ENCODE results near the gene IDE.

Gene IDE

DNA sequence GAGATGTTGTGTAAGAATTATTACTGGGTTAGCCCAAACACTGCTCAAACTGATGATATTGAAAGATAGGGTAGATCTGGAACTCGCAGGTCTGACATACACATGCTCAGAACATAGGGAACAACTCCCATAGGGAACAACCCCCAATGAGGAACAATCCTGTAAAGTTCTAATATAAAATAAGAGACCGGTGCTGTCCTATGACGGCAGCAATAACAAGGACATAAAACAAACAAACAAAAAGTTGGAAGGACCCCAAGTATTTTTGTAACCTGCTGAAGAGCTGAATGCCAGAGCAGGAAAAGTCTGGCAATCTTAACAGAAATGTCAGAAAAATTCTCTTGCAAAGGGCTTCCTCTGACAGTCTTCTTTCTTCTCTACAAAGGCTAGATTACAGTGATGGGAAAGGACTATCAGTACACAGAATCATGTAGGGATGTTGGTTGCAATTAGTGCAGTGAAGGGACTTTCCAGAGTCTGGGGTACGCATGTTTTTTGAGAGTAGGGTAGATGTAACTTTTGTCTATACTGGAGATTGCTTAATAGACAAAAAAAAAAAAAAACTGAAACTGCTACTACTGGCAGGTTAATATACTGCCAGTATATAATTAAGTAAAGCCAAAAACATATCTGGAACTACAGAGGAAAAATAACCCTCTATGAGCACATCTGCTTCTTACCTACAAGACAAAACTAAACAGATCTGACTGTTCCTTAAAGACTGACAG is 35.5 kb downstream of the IDE start:
- Mint-ChIP-seq H3K9me3 (no peaks in the 10 kb centered on the region), H3K27me3 (no peaks in the 10 kb centered on the region), H3K27ac (peak overlapping the region in 1 of 2 donors; percentile 89), H3K4me3 (no peak overlapping the region), H3K4me1 (peaks cover 5% of the 10 kb centered on the region)
- ATAC-seq (no peak), DNase-seq (no peak)

DNA sequence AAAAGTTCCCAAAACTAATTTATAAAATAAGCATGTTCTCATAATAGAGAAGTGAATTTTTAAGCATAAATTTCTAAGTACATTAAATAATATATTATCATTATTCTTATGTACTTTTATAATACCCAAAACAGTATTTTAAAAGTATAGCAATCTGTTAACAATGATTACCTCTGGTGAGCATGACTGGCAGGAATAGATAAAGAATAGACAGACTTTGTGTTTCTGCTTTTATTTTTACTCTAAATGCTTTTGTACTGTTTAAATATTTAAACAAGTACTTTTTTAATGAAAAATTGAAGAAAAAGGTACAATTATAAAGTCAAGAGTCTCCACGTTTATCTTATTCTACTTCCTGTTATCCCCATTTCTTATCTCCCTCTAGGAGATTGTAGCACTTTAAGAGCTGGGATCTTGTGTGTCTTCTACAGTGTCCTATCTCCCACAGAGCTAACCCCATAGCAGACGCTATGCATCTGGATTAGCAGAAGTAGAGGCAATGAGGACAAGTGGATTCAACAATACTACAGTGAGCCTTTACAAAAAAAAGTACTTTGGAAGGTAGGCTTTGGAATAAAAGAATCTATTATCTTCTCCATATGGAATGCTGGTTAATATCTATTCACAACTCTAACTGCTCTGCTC is 42.9 kb downstream of the IDE start:
- Mint-ChIP-seq H3K4me1 (no peaks in the 10 kb centered on the region), H3K4me3 (no peak overlapping the region), H3K9me3 (no peaks in the 10 kb centered on the region), H3K27me3 (no peaks in the 10 kb centered on the region), H3K27ac (no peak overlapping the region)
- ATAC-seq (no peak), DNase-seq (no peak)

- Mint-ChIP-seq H3K9me3 (no peaks in the 10 kb centered on the region), H3K4me3 (no peak overlapping the region), H3K4me1 (no peaks in the 10 kb centered on the region), H3K27me3 (no peaks in the 10 kb centered on the region), H3K27ac (no peak overlapping the region)
- no peak for ATAC-seq
- no peak for DNase-seq
Observed at GRCh38 chr10:92530421-92530820, 43.5 kb downstream of the IDE start.

DNA sequence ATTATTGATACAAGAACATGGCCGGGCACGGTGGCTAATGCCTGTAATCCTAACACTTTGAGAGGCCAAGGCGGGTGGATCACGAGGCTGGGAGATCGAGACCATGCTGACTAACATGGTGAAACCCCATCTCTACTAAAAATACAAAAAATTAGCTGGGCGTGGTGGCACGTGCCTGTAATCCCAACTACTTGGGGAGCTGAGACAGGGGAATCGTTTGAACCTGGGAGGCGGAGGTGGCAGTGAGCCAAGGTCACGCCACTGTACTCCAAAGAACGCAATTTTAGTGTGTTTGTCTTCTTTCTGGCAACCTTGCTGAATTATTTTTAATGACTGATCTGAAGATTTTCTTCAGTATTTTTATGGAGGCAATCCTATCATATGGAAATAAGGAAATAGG is 46.2 kb downstream of the IDE start:
- no peak for DNase-seq
- H3K4me3 Mint-ChIP-seq, result no peak overlapping the region
- H3K4me1 Mint-ChIP-seq, result no peaks in the 10 kb centered on the region
- peak overlapping the region in 1 of 2 donors; percentile 22 for H3K27ac Mint-ChIP-seq
- H3K27me3 Mint-ChIP-seq, result no peaks in the 10 kb centered on the region
- H3K9me3 Mint-ChIP-seq, result no peaks in the 10 kb centered on the region
- ATAC-seq, result no peak

DNA sequence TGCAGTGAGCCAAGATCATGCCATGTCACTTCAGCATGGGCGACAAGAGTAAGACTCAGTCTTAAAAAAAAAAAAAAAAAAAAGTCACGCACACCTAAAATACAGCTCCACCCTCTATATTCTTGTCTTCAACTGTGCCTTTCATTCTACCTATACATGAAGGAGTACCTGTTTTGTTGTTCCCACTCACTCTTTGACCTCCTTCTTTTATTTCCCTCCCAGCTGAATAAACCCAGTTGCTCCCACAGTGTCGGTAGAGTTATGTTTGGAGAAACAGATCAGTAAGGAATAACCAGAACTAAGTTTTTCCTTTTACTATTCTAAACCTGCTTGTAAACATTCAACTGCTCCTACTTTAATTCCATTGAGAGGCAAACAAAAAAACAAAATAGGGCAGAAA is 50.3 kb downstream of the IDE start:
- ATAC-seq (no peak), DNase-seq (no peak)
- no peaks in the 10 kb centered on the region for H3K27me3 Mint-ChIP-seq
- H3K27ac Mint-ChIP-seq, result no peak overlapping the region
- H3K4me3 Mint-ChIP-seq, result no peak overlapping the region
- H3K9me3 Mint-ChIP-seq, result no peaks in the 10 kb centered on the region
- no peaks in the 10 kb centered on the region for H3K4me1 Mint-ChIP-seq

- H3K4me3 Mint-ChIP-seq, result no peak overlapping the region
- no peaks in the 10 kb centered on the region for H3K27me3 Mint-ChIP-seq
- ATAC-seq (peak; percentile 86), DNase-seq (peak; percentile 36 to 48)
- H3K9me3 Mint-ChIP-seq, result no peaks in the 10 kb centered on the region
- H3K27ac Mint-ChIP-seq, result no peak overlapping the region
- no peaks in the 10 kb centered on the region for H3K4me1 Mint-ChIP-seq
Observed at GRCh38 chr10:92517034-92517655, 56.7 kb downstream of the IDE start.

GRCh38 chr10:92508866-92509265 is 65.0 kb downstream of the IDE start:
- Mint-ChIP-seq H3K4me1 (no peaks in the 10 kb centered on the region), H3K9me3 (no peaks in the 10 kb centered on the region), H3K27me3 (no peaks in the 10 kb centered on the region), H3K4me3 (no peak overlapping the region), H3K27ac (no peak overlapping the region)
- ATAC-seq, result no peak
- no peak for DNase-seq

DNA sequence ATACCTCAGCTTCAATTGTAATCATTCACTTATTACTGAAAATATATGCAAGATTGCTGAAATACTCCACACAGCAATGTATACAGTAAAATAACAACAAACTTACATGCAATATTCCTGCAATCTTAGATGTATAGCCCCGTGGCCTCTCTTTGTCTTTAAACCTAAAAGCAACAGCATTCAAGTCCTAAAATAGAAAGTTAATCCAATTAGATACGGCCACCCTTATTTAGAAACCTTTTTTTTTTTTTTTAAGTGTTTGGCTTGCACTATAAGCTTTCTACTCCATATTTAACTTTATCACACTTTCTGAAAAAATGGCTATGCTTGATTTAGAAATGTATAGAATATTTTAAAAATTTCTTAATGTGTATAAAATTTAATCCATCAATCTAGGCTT is 67.6 kb downstream of the IDE start:
- H3K9me3 Mint-ChIP-seq, result no peaks in the 10 kb centered on the region
- no peak for ATAC-seq
- no peaks in the 10 kb centered on the region for H3K27me3 Mint-ChIP-seq
- no peaks in the 10 kb centered on the region for H3K4me1 Mint-ChIP-seq
- H3K27ac Mint-ChIP-seq, result no peak overlapping the region
- H3K4me3 Mint-ChIP-seq, result no peak overlapping the region
- no peak for DNase-seq

GRCh38 chr10:92505044-92505443 is 68.8 kb downstream of the IDE start:
- H3K4me1 Mint-ChIP-seq, result no peaks in the 10 kb centered on the region
- H3K27me3 Mint-ChIP-seq, result no peaks in the 10 kb centered on the region
- no peak overlapping the region for H3K27ac Mint-ChIP-seq
- H3K4me3 Mint-ChIP-seq, result no peak overlapping the region
- H3K9me3 Mint-ChIP-seq, result no peaks in the 10 kb centered on the region
- no peak for DNase-seq
- no peak for ATAC-seq

- ATAC-seq (no peak), DNase-seq (no peak)
- Mint-ChIP-seq H3K4me1 (no peaks in the 10 kb centered on the region), H3K9me3 (no peaks in the 10 kb centered on the region), H3K27me3 (no peaks in the 10 kb centered on the region), H3K4me3 (no peak overlapping the region), H3K27ac (no peak overlapping the region)
Observed at GRCh38 chr10:92502296-92502808, 71.5 kb downstream of the IDE start.

GRCh38 chr10:92493362-92493761 is 80.5 kb downstream of the IDE start:
- peak overlapping the region in 1 of 2 donors; percentile 28 for H3K27ac Mint-ChIP-seq
- no peak for DNase-seq

DNA sequence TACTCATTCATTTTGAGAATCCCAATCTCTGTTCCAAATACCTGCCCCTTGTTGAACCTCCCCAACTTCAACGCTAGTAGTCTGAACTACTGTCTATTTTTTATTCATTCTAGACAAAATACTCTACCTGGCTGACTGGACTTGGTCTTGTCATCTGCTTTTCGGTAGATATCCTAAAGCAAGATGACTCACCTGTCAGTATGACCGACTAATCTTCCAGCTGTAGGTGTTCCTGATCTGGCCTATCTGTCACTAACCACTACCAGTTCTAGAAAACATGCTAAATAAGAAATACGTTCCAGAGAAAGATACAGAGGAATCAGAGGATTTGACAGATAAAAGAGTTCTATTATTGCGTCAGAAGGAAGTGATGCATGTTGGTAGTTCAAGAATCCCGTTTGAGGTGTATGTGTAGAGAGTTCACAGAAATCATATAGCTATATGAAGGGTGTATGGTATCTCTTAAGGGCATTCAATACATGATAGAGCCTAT is 81.1 kb downstream of the IDE start:
- Mint-ChIP-seq H3K9me3 (no peaks in the 10 kb centered on the region), H3K27ac (no peak overlapping the region), H3K27me3 (no peaks in the 10 kb centered on the region), H3K4me3 (no peak overlapping the region), H3K4me1 (no peaks in the 10 kb centered on the region)
- ATAC-seq (no peak), DNase-seq (no peak)

More at GRCh38 chr10:92493362-92493761, 80.5 kb downstream of the IDE start:
- no peak for ATAC-seq
- H3K9me3 Mint-ChIP-seq, result no peaks in the 10 kb centered on the region
- no peaks in the 10 kb centered on the region for H3K4me1 Mint-ChIP-seq
- H3K27me3 Mint-ChIP-seq, result no peaks in the 10 kb centered on the region
- no peak overlapping the region for H3K4me3 Mint-ChIP-seq

DNA sequence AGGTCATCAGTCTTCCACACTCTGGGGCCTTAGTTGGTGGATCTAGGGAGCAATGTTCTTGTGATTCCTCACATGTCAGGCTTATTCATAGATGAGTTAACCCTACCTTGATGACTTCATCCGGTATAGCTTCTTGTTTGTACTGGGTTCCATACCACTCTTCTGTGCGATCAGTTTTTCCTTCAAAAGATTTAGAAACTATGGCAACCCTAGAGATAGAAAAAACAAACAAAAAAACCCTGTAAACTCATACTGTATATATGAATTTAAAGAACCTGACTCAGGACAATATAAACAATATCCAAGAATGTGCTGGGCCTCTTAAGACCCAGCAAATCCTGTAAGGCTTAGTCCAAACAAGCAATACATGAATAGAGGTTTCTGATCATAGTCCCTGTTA is 83.5 kb downstream of the IDE start:
- ATAC-seq (no peak), DNase-seq (no peak)
- Mint-ChIP-seq H3K27ac (no peak overlapping the region), H3K9me3 (no peaks in the 10 kb centered on the region), H3K4me3 (no peak overlapping the region), H3K4me1 (no peaks in the 10 kb centered on the region), H3K27me3 (no peaks in the 10 kb centered on the region)

GRCh38 chr10:92486637-92487036 is 87.3 kb downstream of the IDE start:
- H3K4me1 Mint-ChIP-seq, result peaks cover 9% of the 10 kb centered on the region
- no peak for ATAC-seq
- DNase-seq, result no peak
- no peaks in the 10 kb centered on the region for H3K9me3 Mint-ChIP-seq
- H3K27ac Mint-ChIP-seq, result no peak overlapping the region
- no peaks in the 10 kb centered on the region for H3K27me3 Mint-ChIP-seq
- no peak overlapping the region for H3K4me3 Mint-ChIP-seq

GRCh38 chr10:92483539-92483938 is 90.4 kb downstream of the IDE start:
- Mint-ChIP-seq H3K4me3 (no peak overlapping the region), H3K27me3 (no peaks in the 10 kb centered on the region), H3K27ac (peak overlapping the region in 1 of 2 donors; percentile 11), H3K4me1 (peaks cover 17% of the 10 kb centered on the region), H3K9me3 (no peaks in the 10 kb centered on the region)
- no peak for DNase-seq
- no peak for ATAC-seq

- ATAC-seq (no peak), DNase-seq (no peak)
- no peaks in the 10 kb centered on the region for H3K9me3 Mint-ChIP-seq
- H3K4me1 Mint-ChIP-seq, result peaks cover 17% of the 10 kb centered on the region
- H3K27me3 Mint-ChIP-seq, result no peaks in the 10 kb centered on the region
- H3K27ac Mint-ChIP-seq, result no peak overlapping the region
- H3K4me3 Mint-ChIP-seq, result no peak overlapping the region
Observed at GRCh38 chr10:92480413-92480812, 93.5 kb downstream of the IDE start.

All from stimulated activated naive CD8-positive, alpha-beta T cell treated with anti-CD3 and anti-CD28 coated beads, Interleukin-15, amount 100 ng/mL, for 72 hours (primary cell).